Inflammatory macrophage (primary cell): ENCODE data around the gene PCDH12.
A peak's percentile ranks its signal among the peaks of the same experiment; 100 is the strongest.

ENCODE experiments used
- DNase-seq, 2 donors: peaks; one replicate each; pipeline ENCODE4 v3.0.0-alpha.2; 2020 to 2022

PCDH12 gene

GRCh38 chr5:141906517-141906916, 51.5 kb downstream of the PCDH12 start:
- no peak for DNase-seq

DNA sequence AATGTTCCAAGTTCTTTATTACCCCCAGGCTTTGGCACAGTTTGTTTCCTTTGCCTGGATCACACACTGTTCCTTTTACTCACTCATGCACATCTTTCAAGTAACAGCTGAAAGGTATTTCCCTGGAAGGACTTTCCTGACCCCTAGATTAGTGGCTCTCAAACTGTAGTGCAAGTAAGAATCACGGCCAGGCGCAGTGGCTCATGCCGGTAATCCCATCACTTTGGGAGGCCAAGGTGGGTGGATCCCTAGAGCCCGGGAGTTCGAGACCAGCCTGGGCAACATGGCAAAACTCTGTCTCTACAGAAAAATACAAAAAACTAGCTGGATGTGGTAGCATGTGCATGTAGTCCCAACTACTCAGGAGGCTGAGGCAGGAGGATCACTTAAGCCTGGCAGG, 53.5 kb downstream of the PCDH12 start:
- no peak for DNase-seq

DNA sequence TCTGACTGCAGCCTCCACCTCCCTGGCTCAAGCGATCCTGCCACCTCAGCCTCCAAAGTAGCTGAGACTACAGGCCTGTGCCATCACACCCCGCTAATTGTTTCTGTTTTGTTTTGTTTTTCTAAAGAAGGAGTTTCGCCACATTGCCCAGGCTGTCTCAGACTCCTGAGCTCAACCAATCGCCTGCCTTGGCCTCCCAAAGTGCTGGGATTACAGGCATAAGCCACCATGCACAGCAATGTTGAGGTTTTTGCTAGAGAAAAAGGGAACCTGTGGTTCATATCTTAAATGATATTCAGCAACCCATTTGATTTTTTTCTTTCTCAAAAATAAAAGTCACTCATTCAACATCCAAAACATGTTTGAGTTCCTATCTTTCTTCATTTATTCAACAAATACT, 54.7 kb downstream of the PCDH12 start:
- DNase-seq = peak; percentile 79 to 82

DNA sequence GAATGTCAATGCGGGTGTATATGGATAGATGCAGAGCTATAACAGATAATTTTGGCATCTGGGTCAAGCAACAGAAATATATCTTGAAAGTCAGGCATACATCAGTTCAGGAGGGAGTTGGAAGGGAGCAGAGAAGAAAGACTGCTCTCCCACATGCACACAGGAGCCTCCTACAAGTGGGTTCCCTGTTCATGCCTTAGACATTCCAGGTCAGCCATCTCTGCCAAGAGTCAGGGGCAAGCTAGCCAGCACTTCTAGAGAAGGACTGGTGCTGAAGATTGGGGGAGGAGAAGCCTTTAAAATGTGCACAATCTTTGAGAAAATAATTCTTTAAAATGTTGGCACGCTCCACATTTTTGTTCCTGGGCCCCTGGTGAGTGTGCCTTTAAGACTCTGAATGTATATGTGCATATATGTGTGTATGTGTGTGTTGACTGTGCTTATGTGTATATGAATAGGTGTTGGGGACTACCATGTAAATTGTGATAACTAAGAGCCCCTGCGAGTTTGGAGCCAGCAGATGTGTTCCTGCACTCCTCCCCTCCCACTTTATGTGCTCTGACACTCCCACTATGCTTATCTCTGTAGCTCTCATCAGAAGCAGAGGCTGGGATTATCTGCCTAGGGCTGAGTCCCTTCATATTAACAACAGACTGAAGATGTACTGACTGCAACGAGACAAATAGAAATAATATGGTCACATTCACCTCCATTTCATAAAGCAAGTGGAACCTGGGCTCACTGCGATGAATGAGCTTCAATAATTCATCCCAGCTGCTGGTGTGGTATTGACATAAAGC, 55.8 kb downstream of the PCDH12 start:
- DNase-seq = no peak

DNA sequence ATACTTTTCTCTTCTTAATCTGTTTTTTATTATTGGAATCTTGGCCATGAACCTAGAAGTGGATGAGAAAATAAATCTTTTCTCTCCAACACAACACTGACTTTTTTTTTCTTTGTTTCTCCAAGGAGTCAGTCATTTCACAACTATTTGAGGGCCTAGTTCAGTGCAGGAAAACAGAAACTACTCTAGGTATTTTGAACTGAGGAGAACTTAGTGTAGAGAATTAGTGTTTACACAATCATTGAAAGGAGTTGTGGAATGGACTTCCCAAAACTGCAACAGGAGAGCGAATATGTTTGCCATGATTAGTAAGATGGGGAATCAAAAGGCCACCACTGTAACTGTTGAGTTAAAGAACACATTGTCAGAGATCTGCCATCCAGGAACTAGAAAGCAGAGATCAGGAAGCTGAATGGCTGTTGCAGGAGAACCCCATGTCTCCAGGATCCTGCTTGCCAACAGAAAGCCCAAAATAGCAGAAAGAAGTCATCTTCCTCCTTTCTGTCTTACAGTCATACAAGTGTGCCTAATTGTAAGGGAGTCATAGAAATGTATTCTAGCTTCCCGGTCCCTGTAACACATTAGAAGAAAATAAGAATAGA, 59.5 kb downstream of the PCDH12 start:
- peak; percentile 51 to 73 for DNase-seq

- no peak for DNase-seq
Measured at GRCh38 chr5:141897425-141897824, 60.6 kb downstream of the PCDH12 start.
